K562 (cell line): Measurements from ENCODE around the gene SLC12A9. TPM values are rescaled to one million over a fixed set of nuclear protein-coding genes. Genes with fewer than 3 reads are reported as not detected.

Source experiments
- ATAC-seq: fragments of 200-7000 bp; cut with Tn5 transposase; 3 replicates; pipeline ENCODE4 v1.9.1; 2020; ENCODE audit warnings: moderate library complexity
- BruUV-seq: library from RNA; stranded (reverse); fragments of 400-500 nt; replicated peaks from 2 replicates; lab custom pipeline; 2021; lab: Mats Ljungman, UMichigan
- CTCF ChIA-PET: fragments of 300-600 bp; formaldehyde crosslinking; extraction: SDS; loops from one replicate; lab custom pipeline; 2021; ENCODE audit warnings: low intra/inter-chr PET ratio; lab: Yijun Ruan, JAX
- POLR2A ChIA-PET: fragments of 300-600, 350-650 bp; sonication (Branson Sonifier 250); formaldehyde crosslinking; extraction: SDS; loops from one replicate; lab custom pipeline; 2021; ENCODE audit warnings: antibody characterized with exemption, inconsistent platforms; lab: Yijun Ruan, JAX
- DNase-seq, 4 experiments: peaks; one replicate each; pipeline versions ENCODE4 v3.0.0 to v3.0.0-alpha.2; 2011 to 2018; ENCODE audit warnings: low spot score in 3 of 4, mixed read lengths in 3 of 4; ENCODE audit errors: extremely low read depth in 1 of 4
- FAIRE-seq: peaks from 2 replicates; lab custom pipeline; 2011; peaks lifted over from hg19 to GRCh38; lab: Jason Lieb, UNC
- H2AFZ ChIP-seq: 2 replicates; pipeline ENCODE4 v1.6.0; 2011; ENCODE audit warnings: low read depth, low read length, control low read depth, inconsistent platforms
- H3K27ac ChIP-seq: fragments of 200-600 bp; 3 replicates; pipeline ENCODE4 v1.8.0; 2011; ENCODE audit warnings: low read depth, mild to moderate bottlenecking, control low read depth, inconsistent platforms, low read length, moderate library complexity, mixed read lengths; ENCODE audit errors: extremely low read depth
- H3K27me3 ChIP-seq, 2 experiments: fragments of 300-600 bp in 1 of 2; 2 replicates in 1 of 2; 3 replicates in 1 of 2; pipeline versions ENCODE4 v1.6.0 to v1.8.0; 2011; ENCODE audit warnings: inconsistent platforms in 2 of 2, low read length in 2 of 2, mild to moderate bottlenecking in 1 of 2, mixed read lengths in 1 of 2, moderate library complexity in 1 of 2; ENCODE audit not compliant: control insufficient read depth in 2 of 2, insufficient read depth in 2 of 2
- H3K36me3 ChIP-seq: fragments of 300-600 bp; 3 replicates; pipeline ENCODE4 v1.8.0; 2011; ENCODE audit warnings: mild to moderate bottlenecking, low read length, inconsistent platforms; ENCODE audit not compliant: control insufficient read depth, insufficient read depth
- H3K4me1 ChIP-seq, 2 experiments: fragments of 200-600 bp in 1 of 2; replicated peaks in 1 of 2; 2 replicates in 1 of 2; 3 replicates in 1 of 2; pipeline versions ENCODE4 v1.5.1 to v1.8.0; 2011; ENCODE audit warnings: inconsistent platforms in 2 of 2, low read length in 2 of 2, mild to moderate bottlenecking in 1 of 2, mixed read lengths in 1 of 2, moderate library complexity in 1 of 2; ENCODE audit not compliant: control insufficient read depth in 2 of 2, insufficient read depth in 2 of 2
- H3K4me2 ChIP-seq: 2 replicates; pipeline ENCODE4 v1.6.1; 2011; ENCODE audit warnings: low read length, control low read depth, inconsistent platforms, mixed read lengths; ENCODE audit not compliant: insufficient read depth
- H3K4me3 ChIP-seq: fragments of 200-600 bp; sonication (generic), shearing (Covaris generic); 2 replicates; pipeline ENCODE4 v1.5.1; 2016; ENCODE audit warnings: control low read depth, inconsistent platforms
- H3K79me2 ChIP-seq: fragments of 200-600 bp; 3 replicates; pipeline ENCODE4 v1.8.0; 2011; ENCODE audit warnings: low read length, inconsistent platforms; ENCODE audit not compliant: control insufficient read depth, insufficient read depth
- H3K9ac ChIP-seq, 2 experiments: 2 replicates each; pipeline versions ENCODE4 v1.6.0 to v1.6.1; 2011; ENCODE audit warnings: low read depth in 2 of 2, low read length in 2 of 2, control low read depth in 1 of 2, inconsistent platforms in 1 of 2, mild to moderate bottlenecking in 1 of 2, mixed read lengths in 1 of 2; ENCODE audit not compliant: insufficient read depth in 1 of 2
- H3K9me1 ChIP-seq: one replicate; pipeline ENCODE4 v1.6.0; 2011; ENCODE audit warnings: inconsistent platforms, mild to moderate bottlenecking, low read length, moderate library complexity; ENCODE audit not compliant: control insufficient read depth, insufficient read depth
- H3K9me3 ChIP-seq: replicated peaks from 2 replicates; pipeline ENCODE4 v1.5.1; 2011; ENCODE audit warnings: low read depth, low read length, inconsistent platforms; ENCODE audit not compliant: control insufficient read depth, insufficient read depth
- H4K20me1 ChIP-seq: replicated peaks from 2 replicates; pipeline ENCODE4 v1.6.1; 2011; ENCODE audit warnings: low read length, inconsistent platforms, mixed read lengths; ENCODE audit not compliant: control insufficient read depth, insufficient read depth
- BACH1 ChIP-seq: fragments of 200-800 bp; sonication (Bioruptor generic); IDR thresholded peaks from 2 replicates; pipeline ENCODE4 v1.6.1; 2016; ENCODE audit warnings: missing genetic modification characterization, missing compliant biosample characterization
- FIP1L1 ChIP-seq: fragments of 200-400 bp; formaldehyde crosslinking; IDR thresholded peaks from 2 replicates; pipeline ENCODE4 v1.6.1; 2018; ENCODE audit warnings: mild to moderate bottlenecking, low read depth, low read length; ENCODE audit not compliant: poor library complexity, severe bottlenecking
- FOXA3 ChIP-seq, 2 experiments: fragments of 450-650 bp in 1 of 2; sonication (generic) in 1 of 2; formaldehyde crosslinking; IDR thresholded peaks in 1 of 2; conservative IDR thresholded peaks in 1 of 2; 2 replicates each; pipeline versions ENCODE4 v1.4.0 to v1.8.0; 2020 to 2022; ENCODE audit warnings: mild to moderate bottlenecking in 2 of 2, missing genetic modification reagents in 1 of 2
- GTF3C2 ChIP-seq: IDR thresholded peaks from 3 replicates; pipeline ENCODE4 v1.6.1; 2011; ENCODE audit warnings: borderline replicate concordance, mild to moderate bottlenecking, moderate library complexity; ENCODE audit not compliant: insufficient read length; ENCODE audit errors: extremely low read depth
- JUNB ChIP-seq: fragments of 450-650 bp; formaldehyde crosslinking; conservative IDR thresholded peaks from 2 replicates; pipeline ENCODE4 v1.4.0; 2020; ENCODE audit warnings: mild to moderate bottlenecking
- ZBTB8A ChIP-seq: fragments of 450-650 bp; IDR thresholded peaks from 2 replicates; pipeline ENCODE4 v1.6.1; 2018; ENCODE audit warnings: mild to moderate bottlenecking, moderate library complexity; ENCODE audit not compliant: partially characterized antibody
- ZBTB9 ChIP-seq: fragments of 450-650 bp; formaldehyde crosslinking; IDR thresholded peaks from 2 replicates; pipeline ENCODE4 v1.4.0; 2020; ENCODE audit warnings: mild to moderate bottlenecking, moderate library complexity
- WGBS: fragments of 100-300 bp; shearing (Covaris generic); methylation state at CpG from one replicate; pipeline ENCODE4 v1.1.6; 2016; ENCODE audit warnings: low coverage, mixed read lengths; ENCODE audit not compliant: insufficient coverage; ENCODE audit errors: missing lambda C conversion rate; 5-methylcytosine and 5-hydroxymethylcytosine counted together
- in situ Hi-C: fragments of 300-500 bp; cut with MboI; formaldehyde crosslinking; loops from 4 replicates; pipeline ENCODE4 v1.15.0; 2018; ENCODE audit warnings: inconsistent platforms, mixed read lengths
- intact Hi-C: fragments of 100-400 bp; cut with micrococcal nuclease; formaldehyde crosslinking; loops from 2 replicates; pipeline ENCODE4 v1.14.2; 2022
- polyA plus RNA-seq, 8 experiments: library from polyadenylated mRNA; depleted of rRNA in 4 of 8; stranded (reverse) in 5 of 8; unstranded in 3 of 8; fragments of >200 nt; fragmentation: Nextera tagmentation in 2 of 8; fragmentation: Illumina TruSeq in 1 of 8; extraction: Ambion mirVana in 2 of 8; extraction: Trizol in 1 of 8; gene quantifications; 2 replicates each; pipeline versions ENCODE4 v1.2.1 to v1.2.3, GENCODE V29; 2011 to 2014; ENCODE audit warnings: inconsistent platforms in 1 of 8, missing spikeins in 1 of 8
- total RNA-seq, 7 experiments: library from RNA; depleted of rRNA in 6 of 7; stranded (reverse); fragments of >200 nt in 6 of 7; fragmentation: Illumina TruSeq in 2 of 7; extraction: Trizol in 2 of 7; gene quantifications; 2 replicates each; pipeline versions ENCODE4 v1.2.1 to v1.2.3, GENCODE V29; 2011 to 2021; ENCODE audit warnings: low replicate concordance in 1 of 7

Gene SLC12A9
- total and polyA plus RNA-seq, 9 of the 15 experiments (the other 6 are each of a cell fraction or from before 2014, with no cell fraction given), result 0.06 to 20.2 (median 10.7) TPM

GRCh38 chr7:100911484-100911883 is 59.0 kb downstream of the SLC12A9 start:
- WGBS, result 20% methylated on average over 3 of the region's 3 CpGs
- Histone ChIP-seq H3K79me2 (no peaks in the 10 kb centered on the region), H3K27ac (no peak overlapping the region)
- in situ Hi-C loops, result loop anchor here (25.0 kb wide), 1 partner anchor 376 kb away; no protein-coding TSS in a partner anchor
- POLR2A ChIA-PET, result interaction anchor here (0.7 to 2.1 kb wide), 3 partner anchors 10 to 46 kb away, joined by 3 to 6 read pairs (median 3); no protein-coding TSS in a partner anchor
- no peak for TF ChIP-seq ZBTB8A
- 0 out of 4 replicates have a peak, but pooled peaks of 1 of the 2 experiments have one; percentile 23 for TF ChIP-seq FOXA3 (CRISPR knock-in tag; conservative IDR thresholded peaks at IDR 0.05 in 1 of 2, IDR thresholded peaks at IDR 0.05 in 1 of 2)
- TF ChIP-seq, all 486 proteins: peak for 1
- no peak for ATAC-seq
- intact Hi-C loops, result no loop called here
- Histone ChIP-seq H3K9me3 (peaks cover 2% of the 10 kb centered on the region; the same call in 1 of the 2 replicates), H3K4me2 (no peak overlapping the region), H3K9ac (no peak overlapping the region; a peak in 1 of 4 replicates), H3K4me1 (peaks cover 4% of the 10 kb centered on the region in 2 experiments; a peak in 1 of 5 replicates), H3K36me3 (no peaks in the 10 kb centered on the region), H3K9me1 (no peaks in the 10 kb centered on the region), H2AFZ (no peak overlapping the region), H3K27me3 (no peaks in the 10 kb centered on the region), H3K4me3 (no peak overlapping the region), H4K20me1 (no peaks in the 10 kb centered on the region)
- CTCF ChIA-PET, result interaction anchor here (0.6 kb wide), 1 partner anchor 21 kb away, joined by 3 read pairs; no protein-coding TSS in a partner anchor
- DNase-seq, result no peak
- FAIRE-seq, result no peak
- no TSS peak for BruUV-seq

- no peak overlapping the region for H3K4me3 ChIP-seq
- in situ Hi-C loops, result loop anchor here (25.0 kb wide), 1 partner anchor 373 kb away; no protein-coding TSS in a partner anchor
- no peak for DNase-seq
- no peaks in the 10 kb centered on the region for H4K20me1 ChIP-seq
- H3K9me1 ChIP-seq, result no peaks in the 10 kb centered on the region
- H3K4me1 ChIP-seq, result peaks cover 4% of the 10 kb centered on the region in 2 experiments; a peak in 1 of 5 replicates
- no peak for ATAC-seq
- H3K36me3 ChIP-seq, result no peaks in the 10 kb centered on the region
- H2AFZ ChIP-seq, result 0 out of 2 replicates have a peak overlapping the region, but pooled peaks have one; percentile 27
- H3K27me3 ChIP-seq, result no peaks in the 10 kb centered on the region
- H3K79me2 ChIP-seq, result no peaks in the 10 kb centered on the region
- CTCF ChIA-PET, result no interaction called here
- H3K9ac ChIP-seq, result peak overlapping the region in 1 of 2 experiments; percentile 1; a peak in 1 of 4 replicates
- H3K27ac ChIP-seq, result no peak overlapping the region
- POLR2A ChIA-PET, result no interaction called here
- intact Hi-C loops, result no loop called here
- H3K4me2 ChIP-seq, result no peak overlapping the region
- H3K9me3 ChIP-seq, result no peaks in the 10 kb centered on the region
- 57% methylated on average over 15 of the region's 15 CpGs for WGBS
- no TSS peak for BruUV-seq
- FAIRE-seq, result no peak
- TF ChIP-seq FIP1L1 (no peak), GTF3C2 (no peak), ZBTB9 (no peak), BACH1 (tag) (no peak), JUNB (no peak)
Observed at GRCh38 chr7:100914208-100914878, 61.8 kb downstream of the SLC12A9 start.
